Adrenal gland (tissue), 5 donors: ENCODE measurements around the gene LRRC8C.

Source experiments
- POLR2A ChIP-seq, 2 donors: fragments of 450-650 bp; IDR thresholded peaks; one replicate each; pipeline ENCODE4 v1.6.1; 2017; ENCODE audit warnings: antibody characterized with exemption in 2 of 2, mild to moderate bottlenecking in 2 of 2, moderate library complexity in 1 of 2
- TF ChIP-seq, protein P1 (sequence below), 6 experiments: fragments of 450-650 bp in 4 of 6; fragments of 200-600 bp in 2 of 6; sonication (generic) in 1 of 6; IDR thresholded peaks; 1 replicate in 5 of 6; 2 replicates in 1 of 6; pipeline versions ENCODE4 v1.5.1 to v1.8.0; 2016 to 2021; ENCODE audit warnings: antibody characterized with exemption in 6 of 6, mild to moderate bottlenecking in 2 of 6, moderate library complexity in 1 of 6
- donor health status: DM: no; HTN: no; CAD: no.

DNA sequence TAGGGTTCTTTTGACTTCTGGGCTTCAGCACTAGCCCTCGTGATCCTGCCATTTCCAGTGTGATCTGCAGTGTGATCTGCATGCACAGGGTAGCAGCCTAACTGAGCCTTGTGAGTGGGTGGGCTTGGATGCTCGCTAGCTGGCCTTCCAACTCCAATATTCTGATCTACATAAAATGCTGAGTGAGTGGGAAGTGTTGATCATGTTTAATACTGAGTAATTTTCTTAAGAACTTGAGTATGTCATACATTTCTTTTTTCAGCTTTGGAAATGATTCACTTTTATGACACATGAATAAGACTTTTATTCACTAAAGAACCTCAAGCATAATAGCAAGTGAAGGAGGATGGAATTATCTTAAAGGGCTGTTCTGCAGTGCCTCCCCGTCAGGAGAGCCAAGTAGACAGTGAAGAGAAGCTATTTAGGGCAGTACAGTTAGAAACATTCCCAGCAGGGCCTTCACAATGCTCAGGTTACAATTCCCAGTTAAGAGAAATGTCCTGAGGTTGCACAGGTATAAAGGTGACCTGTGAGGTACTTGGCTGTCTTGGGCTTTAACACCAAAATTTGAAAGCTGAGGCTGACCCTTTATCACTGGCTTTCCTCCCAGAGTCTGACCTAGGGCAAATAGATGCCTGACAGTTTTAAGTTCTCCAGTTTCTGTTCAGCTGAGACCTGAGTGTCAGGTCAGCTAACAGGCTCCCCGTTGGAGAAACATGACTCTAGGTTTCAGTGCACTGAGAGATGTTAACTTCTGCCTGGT, 29.1 kb upstream of the LRRC8C start:
- TF ChIP-seq, protein P1, sequence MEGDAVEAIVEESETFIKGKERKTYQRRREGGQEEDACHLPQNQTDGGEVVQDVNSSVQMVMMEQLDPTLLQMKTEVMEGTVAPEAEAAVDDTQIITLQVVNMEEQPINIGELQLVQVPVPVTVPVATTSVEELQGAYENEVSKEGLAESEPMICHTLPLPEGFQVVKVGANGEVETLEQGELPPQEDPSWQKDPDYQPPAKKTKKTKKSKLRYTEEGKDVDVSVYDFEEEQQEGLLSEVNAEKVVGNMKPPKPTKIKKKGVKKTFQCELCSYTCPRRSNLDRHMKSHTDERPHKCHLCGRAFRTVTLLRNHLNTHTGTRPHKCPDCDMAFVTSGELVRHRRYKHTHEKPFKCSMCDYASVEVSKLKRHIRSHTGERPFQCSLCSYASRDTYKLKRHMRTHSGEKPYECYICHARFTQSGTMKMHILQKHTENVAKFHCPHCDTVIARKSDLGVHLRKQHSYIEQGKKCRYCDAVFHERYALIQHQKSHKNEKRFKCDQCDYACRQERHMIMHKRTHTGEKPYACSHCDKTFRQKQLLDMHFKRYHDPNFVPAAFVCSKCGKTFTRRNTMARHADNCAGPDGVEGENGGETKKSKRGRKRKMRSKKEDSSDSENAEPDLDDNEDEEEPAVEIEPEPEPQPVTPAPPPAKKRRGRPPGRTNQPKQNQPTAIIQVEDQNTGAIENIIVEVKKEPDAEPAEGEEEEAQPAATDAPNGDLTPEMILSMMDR (IDR thresholded peaks at IDR 0.05): no peak
- TF ChIP-seq POLR2A (IDR thresholded peaks at IDR 0.05): no peak
